CD4-positive, alpha-beta T cell treated with Interleukin-17A for 4 hours (primary cell): ENCODE results near the gene PIGL.

ENCODE experiments used
- DNase-seq: peaks from one replicate; pipeline ENCODE4 v3.0.0-alpha.2; 2020; ENCODE audit warnings: mixed read lengths

Gene PIGL

GRCh38 chr17:16313139-16314090, 96.4 kb downstream of the PIGL start:
- no peak for DNase-seq

GRCh38 chr17:16314189-16314588, 97.2 kb downstream of the PIGL start:
- DNase-seq: no peak

DNA sequence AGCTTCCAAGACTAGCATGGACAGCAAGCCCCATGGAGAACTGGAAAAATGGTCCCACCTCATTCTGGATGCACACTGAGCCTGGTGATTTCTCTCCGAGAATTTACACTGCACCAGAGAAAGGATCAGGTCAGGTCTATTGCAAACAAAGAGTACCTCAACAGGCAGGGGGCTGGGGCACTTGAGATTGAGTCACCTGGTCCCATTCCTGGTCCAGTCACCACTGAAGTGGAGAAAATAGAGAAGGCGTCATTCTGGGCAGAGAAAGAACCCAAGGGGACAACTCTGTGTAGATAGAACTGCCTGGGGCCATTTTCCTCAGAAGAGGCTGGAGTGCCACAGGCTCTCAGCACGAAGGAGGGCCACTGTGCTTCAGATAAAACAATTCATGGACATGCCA, 97.8 kb downstream of the PIGL start:
- no peak for DNase-seq

DNA sequence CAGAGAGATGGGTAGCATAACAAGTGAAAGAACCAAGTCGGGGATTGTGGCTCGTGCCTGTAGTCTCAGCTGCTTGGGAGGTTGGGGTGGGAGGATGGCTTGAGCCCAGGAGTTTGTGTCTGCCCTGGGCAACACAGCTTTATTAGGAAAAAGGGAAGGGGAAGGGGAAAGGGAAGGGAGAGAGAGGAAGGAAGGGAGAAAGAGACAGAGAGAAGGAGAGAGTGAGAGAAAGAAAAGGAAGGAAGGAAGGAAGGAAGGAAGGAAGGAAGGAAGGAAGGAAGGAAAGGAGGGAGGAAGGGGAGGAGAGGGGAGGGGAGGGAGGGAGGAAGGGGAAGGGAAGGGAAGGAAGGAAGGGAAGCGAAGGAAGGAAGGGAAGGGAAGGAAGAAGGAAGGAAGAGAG, 103.0 kb downstream of the PIGL start:
- no peak for DNase-seq

GRCh38 chr17:16322636-16323035, 105.6 kb downstream of the PIGL start:
- DNase-seq: no peak

DNA sequence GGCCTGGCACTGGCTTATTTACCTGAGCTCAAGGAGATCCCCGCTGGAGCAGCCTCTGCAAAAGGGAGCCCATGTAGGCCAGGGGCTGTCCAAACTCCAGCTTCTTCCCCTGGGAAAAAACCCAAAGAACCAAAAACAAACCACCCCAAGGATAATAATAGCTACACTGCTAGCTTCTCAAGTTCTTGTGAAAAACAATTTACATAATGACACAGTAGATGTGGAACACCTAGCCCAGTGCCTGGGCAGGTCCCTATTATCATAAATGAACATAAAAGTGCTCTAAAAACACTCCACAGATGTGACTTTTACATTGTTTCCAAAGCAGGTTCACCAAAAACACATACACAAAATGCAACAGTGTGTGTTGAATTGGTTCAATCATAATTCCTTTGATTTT, 109.0 kb downstream of the PIGL start:
- DNase-seq: no peak

DNA sequence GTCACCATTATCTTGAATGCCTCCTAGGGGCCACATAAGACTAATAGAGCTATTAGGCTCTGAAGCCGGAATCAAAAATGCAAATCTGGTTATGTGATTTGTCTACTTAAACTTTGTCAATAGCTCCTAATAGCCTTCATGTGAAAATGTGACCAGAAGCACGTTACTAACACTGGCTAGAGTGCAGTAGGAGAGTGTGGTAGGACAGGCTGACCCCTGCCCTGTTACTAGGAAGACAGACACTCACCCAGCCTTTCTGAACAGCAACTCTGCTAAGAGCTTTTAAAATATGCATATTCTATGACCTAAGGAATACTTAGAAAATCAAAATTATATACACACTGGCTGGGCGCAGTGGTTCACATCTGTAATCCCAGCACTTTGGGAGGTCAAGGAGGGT, 110.0 kb downstream of the PIGL start:
- no peak for DNase-seq

DNA sequence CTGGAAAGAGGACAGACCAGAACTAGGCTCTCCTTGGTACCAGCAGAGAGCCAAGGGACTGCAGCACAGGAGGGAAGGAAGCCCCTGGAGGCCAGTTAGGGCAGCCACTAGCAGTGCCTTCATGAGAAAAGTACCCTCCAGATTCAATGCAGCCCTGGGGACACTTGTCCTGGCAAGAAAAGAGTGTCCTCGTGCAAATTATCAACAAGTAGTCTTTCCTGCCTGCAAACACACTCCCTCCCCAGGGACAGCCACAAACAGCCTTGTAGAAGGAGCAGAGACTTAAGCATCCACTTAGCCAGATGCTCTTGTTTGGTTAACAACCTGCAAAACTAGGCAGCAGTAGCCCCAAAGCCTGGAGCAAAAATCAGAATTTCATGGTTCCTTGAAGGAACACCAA, 112.0 kb downstream of the PIGL start:
- DNase-seq: no peak

DNA sequence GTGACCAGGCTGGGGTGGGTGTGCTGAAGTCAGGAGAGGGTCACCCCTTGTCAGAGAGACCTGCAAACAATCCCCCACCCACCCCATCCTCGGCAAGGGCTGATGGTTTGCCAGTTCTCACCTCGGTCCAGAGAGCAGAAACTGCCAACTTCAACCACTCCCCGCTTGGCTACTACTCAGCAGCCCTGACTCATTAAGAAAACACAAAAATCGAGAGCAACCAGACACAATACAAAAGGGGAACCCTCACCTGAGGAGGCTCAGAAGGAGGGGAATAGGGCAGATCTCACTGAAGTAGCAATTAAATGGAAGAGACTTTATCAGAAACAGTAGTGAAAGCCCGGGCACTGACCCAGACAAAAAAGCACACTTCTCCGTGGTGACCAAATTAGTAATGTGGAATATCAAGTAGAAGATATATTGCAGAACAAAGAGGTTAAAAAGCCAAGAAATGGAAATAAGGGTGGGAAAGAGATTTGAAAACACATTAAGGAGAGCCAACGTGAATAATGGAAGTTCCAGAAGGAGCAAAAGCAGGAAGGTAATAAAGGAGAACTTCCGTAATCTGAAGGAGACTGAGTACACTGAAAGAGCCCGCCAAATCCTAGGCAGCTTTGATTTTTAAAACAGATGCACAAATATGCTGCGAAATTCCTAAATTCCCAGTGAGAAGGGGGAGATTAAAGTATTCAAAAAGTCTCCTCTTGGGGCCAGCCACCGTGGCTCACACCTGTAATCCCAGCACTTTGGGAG, 112.7 kb downstream of the PIGL start:
- DNase-seq: no peak

- DNase-seq: no peak
These were observed 121.4 kb downstream of the PIGL start for GRCh38 chr17:16338391-16338790.

DNA sequence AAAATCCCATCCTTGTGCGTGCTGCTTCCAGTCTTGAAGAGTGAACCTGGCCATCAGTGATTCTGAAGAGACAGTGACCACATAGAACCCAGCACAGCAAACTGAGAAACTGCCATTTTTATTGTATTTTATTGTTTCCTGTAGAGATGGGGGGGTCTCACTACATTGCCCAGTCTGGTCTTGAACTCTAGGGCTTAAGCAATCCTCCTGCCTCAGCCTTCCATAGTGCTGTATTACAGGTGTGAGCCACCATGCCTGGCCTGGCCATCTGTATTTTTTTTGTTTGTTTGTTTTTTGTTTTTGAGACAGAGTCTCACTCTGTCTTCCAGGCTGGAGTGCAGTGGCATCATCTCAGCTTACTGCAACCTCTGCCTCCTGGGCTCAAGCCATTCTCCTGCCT, 122.4 kb downstream of the PIGL start:
- DNase-seq: no peak

- DNase-seq: no peak
These were observed 122.9 kb downstream of the PIGL start for GRCh38 chr17:16339959-16340358.

- no peak for DNase-seq
These were observed 126.0 kb downstream of the PIGL start for GRCh38 chr17:16342979-16343378.

- no peak for DNase-seq
These were observed 126.6 kb downstream of the PIGL start for GRCh38 chr17:16343569-16343968.

GRCh38 chr17:16345565-16345964, 128.6 kb downstream of the PIGL start:
- DNase-seq: no peak

DNA sequence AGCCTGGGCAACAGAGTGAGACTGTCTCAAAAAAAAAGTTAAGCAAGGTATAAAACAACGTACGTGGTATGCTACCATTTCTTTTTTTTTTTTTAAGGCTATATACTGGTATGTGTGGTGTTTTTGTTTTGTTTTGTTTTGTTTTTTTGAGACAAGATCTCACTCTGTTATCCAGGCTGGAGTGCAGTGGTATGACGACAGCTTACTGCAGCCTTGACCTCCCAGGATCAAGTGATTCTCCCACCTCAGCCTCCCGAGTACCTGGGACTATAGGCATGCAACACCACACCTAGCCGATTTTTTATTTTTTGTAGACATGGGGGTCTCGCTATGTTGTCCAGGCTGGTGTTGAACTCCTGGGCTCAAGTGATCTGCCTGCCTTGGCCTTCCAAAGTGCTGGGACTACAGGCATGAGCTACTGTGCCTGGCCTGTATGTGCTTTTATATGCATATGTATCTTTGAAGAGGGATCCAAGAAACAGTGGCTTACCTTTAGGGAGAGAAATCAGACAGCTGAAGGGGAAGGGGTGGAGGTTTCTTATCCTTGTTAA, 129.8 kb downstream of the PIGL start:
- no peak for DNase-seq

- no peak for DNase-seq
These were observed 131.6 kb downstream of the PIGL start for GRCh38 chr17:16348586-16348985.

GRCh38 chr17:16349431-16349830, 132.4 kb downstream of the PIGL start:
- DNase-seq: no peak

GRCh38 chr17:16351831-16352230, 134.8 kb downstream of the PIGL start:
- no peak for DNase-seq

- DNase-seq: peak; percentile 53
These were observed 135.3 kb downstream of the PIGL start for GRCh38 chr17:16352303-16352666.

GRCh38 chr17:16352667-16353316, 135.8 kb downstream of the PIGL start:
- peak; percentile 56 for DNase-seq

DNA sequence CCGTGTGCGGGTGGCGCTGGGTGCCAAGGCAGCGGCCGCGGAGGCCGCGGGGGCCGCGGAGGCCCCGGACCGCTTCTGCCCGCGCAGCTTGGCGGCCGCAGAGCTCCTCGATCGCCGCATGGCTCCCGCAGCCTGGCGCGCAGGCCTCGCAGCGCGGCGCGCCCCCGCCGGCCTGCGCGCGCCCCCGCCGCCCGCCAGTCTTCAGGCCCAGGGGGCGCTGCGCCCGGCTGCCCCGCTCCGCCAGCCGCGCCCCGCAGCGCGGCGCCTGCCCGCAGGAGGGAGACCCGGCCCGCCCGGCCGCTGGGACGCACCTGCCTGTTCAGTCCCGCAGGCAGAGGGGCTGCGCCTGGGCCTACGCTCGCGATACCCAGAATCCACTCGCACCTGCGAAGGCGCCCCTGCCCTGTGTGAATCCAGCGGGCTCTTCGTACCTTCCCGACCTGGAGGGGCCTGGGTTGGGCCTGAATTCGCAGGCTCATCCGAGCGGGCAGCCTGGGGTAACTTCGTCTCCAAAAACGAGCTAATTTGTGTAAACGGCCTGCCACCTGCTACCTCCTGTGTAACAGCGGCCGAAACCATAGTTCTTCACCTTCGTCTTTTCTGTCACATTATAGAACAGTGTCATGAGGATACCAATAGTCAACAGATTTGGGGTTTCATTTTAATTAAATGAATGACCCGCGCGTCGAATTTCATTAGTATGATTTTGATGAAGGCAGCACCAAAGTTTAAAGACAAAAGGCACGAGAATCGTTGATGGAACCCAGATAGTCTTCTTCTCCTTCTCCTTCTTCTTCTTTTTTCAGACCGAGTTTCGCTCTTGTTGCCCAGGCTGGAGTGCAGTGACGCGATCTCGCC, 136.5 kb downstream of the PIGL start, which contains the start of gene CENPV:
CENPV (minus strand) TSS at position 153 of the 858 bp plus-strand sequence; CDS start at position 120, 33 bp downstream.
- DNase-seq: peak; percentile 79
